ENCODE data around the gene MPZ. TPM values are rescaled to one million over a fixed set of nuclear protein-coding genes. Genes with fewer than 3 reads are reported as not detected.
"Not testable (repeated sequence)": the region's sequence is repeated elsewhere in the genome, so short reads cannot be mapped to it uniquely, and the experiment has no call there.

The MPZ gene
- total RNA-seq, 1 donor from 2014 or later: 0.45 TPM

DNA sequence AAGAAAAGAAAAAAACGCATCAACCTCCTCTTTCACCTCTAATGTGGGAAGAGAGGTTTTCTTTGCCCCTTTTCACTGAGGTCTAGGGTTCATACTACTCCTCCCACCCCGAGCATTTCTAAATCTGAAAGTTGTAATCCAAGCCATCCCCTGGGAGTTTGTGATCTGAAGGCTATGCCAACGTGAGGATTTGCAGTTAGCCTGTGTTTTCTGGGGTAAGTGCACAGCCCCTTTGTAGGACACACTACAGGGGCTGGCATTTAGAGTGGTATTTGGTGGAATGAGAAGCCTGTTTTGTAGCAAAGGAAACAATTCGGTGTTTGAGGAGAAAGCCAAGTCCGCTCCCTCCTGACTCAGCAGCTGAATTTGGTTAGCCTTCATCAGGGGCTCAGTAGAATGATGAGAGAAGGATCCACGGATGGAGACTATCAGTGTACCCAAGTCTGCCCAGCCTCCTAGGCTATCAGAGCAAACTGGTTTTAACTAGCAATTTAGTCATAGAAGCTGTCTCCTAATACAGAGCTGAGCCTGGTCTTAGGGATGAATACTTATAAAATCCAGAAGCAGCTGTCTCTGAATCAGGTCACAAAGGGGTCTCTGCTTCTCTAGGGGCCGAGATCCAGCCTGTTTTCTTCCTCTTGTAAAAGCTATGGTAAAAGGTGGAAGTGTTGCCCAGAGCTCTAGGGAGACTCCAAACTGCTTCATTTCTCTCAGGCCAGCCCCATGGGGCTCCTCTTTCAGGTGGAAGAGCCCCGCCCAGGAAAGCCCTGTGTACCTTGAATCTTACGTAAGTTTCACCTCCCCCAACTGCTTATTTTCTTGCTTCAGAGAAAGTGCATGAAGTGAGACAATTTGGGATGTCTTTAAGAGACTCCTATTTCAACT lies 49.1 kb downstream of the MPZ start:
- H3K4me3 Mint-ChIP-seq (ENCODE audit: unreplicated experiment): no peak overlapping the region

DNA sequence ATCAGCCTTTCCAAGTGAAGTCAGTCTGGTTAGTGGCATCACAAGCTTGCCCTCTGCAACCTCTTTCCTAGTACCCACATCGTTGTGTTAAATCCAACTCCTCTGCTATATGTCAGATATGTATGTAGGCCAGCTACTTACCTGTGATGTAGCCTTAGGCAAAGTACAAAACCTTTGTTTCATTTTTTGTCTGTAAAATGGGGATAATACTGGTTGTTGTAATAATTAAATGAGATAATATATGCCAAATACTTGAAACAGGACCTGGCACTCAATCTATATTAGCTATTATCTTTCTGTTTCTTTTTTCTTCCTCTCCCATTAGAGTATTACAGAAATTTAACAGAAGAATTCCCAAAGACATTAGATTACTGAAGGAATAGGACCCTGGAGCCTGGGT lies 50.0 kb downstream of the MPZ start:
- peaks cover 29% of the 10 kb centered on the region for H3K4me1 Mint-ChIP-seq (ENCODE audit: low read depth)
- no peak overlapping the region for H3K27ac Mint-ChIP-seq (ENCODE audit: unreplicated experiment)
- no peak for DNase-seq (ENCODE audit: low spot score)
- H3K36me3 Mint-ChIP-seq (ENCODE audit: low read depth): peaks cover 16% of the 10 kb centered on the region
- TF ChIP-seq, protein P1, sequence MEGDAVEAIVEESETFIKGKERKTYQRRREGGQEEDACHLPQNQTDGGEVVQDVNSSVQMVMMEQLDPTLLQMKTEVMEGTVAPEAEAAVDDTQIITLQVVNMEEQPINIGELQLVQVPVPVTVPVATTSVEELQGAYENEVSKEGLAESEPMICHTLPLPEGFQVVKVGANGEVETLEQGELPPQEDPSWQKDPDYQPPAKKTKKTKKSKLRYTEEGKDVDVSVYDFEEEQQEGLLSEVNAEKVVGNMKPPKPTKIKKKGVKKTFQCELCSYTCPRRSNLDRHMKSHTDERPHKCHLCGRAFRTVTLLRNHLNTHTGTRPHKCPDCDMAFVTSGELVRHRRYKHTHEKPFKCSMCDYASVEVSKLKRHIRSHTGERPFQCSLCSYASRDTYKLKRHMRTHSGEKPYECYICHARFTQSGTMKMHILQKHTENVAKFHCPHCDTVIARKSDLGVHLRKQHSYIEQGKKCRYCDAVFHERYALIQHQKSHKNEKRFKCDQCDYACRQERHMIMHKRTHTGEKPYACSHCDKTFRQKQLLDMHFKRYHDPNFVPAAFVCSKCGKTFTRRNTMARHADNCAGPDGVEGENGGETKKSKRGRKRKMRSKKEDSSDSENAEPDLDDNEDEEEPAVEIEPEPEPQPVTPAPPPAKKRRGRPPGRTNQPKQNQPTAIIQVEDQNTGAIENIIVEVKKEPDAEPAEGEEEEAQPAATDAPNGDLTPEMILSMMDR (IDR thresholded peaks at IDR 0.05): no peak
- peaks cover 25% of the 10 kb centered on the region for H3K9me3 Mint-ChIP-seq (ENCODE audit: low read depth)
- H3K27me3 Mint-ChIP-seq (ENCODE audit: low read depth): peaks cover 44% of the 10 kb centered on the region
- no peak overlapping the region for H3K4me3 Mint-ChIP-seq (ENCODE audit: unreplicated experiment)

More for the DNA sequence above, 49.1 kb downstream of the MPZ start:
- H3K27me3 Mint-ChIP-seq (ENCODE audit: low read depth): peaks cover 40% of the 10 kb centered on the region
- no peak for DNase-seq (ENCODE audit: low spot score)
- TF ChIP-seq, protein P1 (IDR thresholded peaks at IDR 0.05): no peak
- H3K36me3 Mint-ChIP-seq (ENCODE audit: low read depth): peaks cover 14% of the 10 kb centered on the region
- H3K9me3 Mint-ChIP-seq (ENCODE audit: low read depth): peaks cover 22% of the 10 kb centered on the region
- H3K27ac Mint-ChIP-seq (ENCODE audit: unreplicated experiment): peak overlapping the region; percentile 49
- peaks cover 29% of the 10 kb centered on the region for H3K4me1 Mint-ChIP-seq (ENCODE audit: low read depth)

DNA sequence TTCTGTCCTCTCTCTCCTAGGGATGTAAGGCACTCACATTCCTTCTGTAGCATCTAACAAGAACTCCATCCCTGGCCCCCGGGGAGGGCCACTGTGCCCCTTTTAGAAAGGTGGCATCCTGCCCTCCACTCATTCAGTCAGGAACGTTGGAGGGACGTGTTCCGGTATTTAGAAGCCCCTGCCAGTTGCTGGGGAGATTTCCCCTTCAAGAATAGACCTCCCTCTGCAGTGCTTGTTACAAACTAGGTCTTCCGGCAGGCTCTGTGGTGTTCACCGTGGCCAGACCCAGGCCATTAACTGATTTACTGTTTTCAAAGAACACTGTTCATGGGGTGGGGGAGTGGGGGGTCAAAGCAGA lies 50.4 kb downstream of the MPZ start:
- Mint-ChIP-seq H3K4me1 (ENCODE audit: low read depth) (peaks cover 29% of the 10 kb centered on the region), H3K27ac (ENCODE audit: unreplicated experiment) (no peak overlapping the region), H3K4me3 (ENCODE audit: unreplicated experiment) (peak overlapping the region; percentile 52), H3K27me3 (ENCODE audit: low read depth) (peaks cover 44% of the 10 kb centered on the region), H3K9me3 (ENCODE audit: low read depth) (peaks cover 25% of the 10 kb centered on the region), H3K36me3 (ENCODE audit: low read depth) (peaks cover 16% of the 10 kb centered on the region)
- TF ChIP-seq, protein P1 (IDR thresholded peaks at IDR 0.05): no peak
- DNase-seq (ENCODE audit: low spot score): no peak

DNA sequence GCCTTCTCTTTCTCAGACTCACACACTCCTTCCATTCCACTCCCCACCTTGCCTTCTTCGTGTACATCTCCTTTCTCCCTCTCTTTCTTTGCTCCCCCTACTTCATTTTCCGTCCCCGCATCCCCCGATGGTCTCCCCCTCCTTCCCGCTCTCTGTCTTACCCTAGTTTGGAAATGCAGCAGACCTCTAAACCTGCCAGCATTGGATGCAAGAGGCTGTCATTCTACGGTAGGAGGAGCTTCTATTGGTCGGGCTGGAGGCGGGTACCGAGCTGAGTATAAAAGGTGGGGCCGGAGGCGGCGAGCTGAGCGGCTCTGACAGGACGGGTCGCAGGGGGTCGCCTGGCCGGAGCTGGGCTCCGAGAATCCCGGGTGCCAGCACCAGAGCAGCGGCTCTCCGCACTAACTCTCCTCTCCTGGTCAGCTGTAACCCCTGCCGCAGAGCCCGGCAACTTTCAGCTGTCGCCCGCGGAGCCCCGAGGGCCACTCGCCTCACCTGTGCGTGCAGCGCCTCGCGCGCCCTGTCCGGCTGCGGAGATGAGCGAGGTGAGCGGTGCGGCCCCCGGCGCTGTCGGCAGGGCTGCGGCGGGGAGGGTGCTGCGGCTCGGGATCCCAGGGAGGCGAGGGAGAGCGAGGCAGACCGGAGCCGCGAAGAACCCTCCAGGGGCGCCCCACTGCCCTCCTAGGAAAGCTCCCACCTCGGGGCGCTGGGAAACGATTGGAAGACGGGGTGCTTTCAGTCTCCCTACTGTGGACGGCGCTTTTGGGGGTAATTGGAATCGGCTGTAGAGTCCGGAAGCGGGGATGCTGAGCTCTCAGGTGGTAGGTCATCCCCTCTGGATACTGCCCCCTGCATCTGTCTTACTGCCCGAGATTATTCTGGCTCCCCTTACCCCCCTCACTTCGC lies 51.1 kb downstream of the MPZ start, which contains the start of gene PCP4L1:
Gene PCP4L1 (plus strand): TSS at position 307 of the 906 bp plus-strand sequence. CDS start 230 bp downstream, at position 537.
- H3K27me3 Mint-ChIP-seq (ENCODE audit: low read depth): peaks cover 45% of the 10 kb centered on the region
- peaks cover 25% of the 10 kb centered on the region for H3K9me3 Mint-ChIP-seq (ENCODE audit: low read depth)
- no peak within 1 kb of the TSS for H3K27ac Mint-ChIP-seq (ENCODE audit: unreplicated experiment)
- peaks cover 29% of the 10 kb centered on the region for H3K4me1 Mint-ChIP-seq (ENCODE audit: low read depth)
- TF ChIP-seq, protein P1 (IDR thresholded peaks at IDR 0.05): peak; percentile 7
- no peak for DNase-seq (ENCODE audit: low spot score)
- H3K36me3 Mint-ChIP-seq (ENCODE audit: low read depth): peaks cover 16% of the 10 kb centered on the region
- H3K4me3 Mint-ChIP-seq (ENCODE audit: unreplicated experiment): peak within 1 kb of the TSS; percentile 52

DNA sequence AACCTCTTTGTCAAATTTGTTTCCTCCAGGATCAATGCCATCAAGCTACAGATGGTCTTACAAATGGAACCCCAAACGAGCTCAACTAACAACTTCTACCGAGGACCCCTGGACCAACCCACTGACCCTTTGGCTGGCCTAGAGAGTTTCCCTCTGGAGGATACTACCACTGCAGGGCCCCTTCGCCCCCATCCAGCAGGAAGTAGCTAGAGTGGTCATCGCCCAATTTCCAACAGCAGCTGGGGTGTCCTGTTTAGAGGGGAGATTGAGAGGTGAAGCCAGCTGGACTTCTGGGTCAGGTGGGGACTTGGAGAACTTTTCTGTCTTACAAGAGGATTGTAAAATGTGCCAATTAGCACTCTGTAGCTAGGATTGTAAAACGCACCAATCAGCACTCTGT lies 52.7 kb downstream of the MPZ start:
- peaks cover 16% of the 10 kb centered on the region for H3K36me3 Mint-ChIP-seq (ENCODE audit: low read depth)
- DNase-seq (ENCODE audit: low spot score); H3K27ac Mint-ChIP-seq (ENCODE audit: unreplicated experiment); H3K4me3 Mint-ChIP-seq (ENCODE audit: unreplicated experiment): not testable (repeated sequence)
- H3K27me3 Mint-ChIP-seq (ENCODE audit: low read depth): peaks cover 41% of the 10 kb centered on the region
- peaks cover 29% of the 10 kb centered on the region for H3K4me1 Mint-ChIP-seq (ENCODE audit: low read depth)
- peaks cover 25% of the 10 kb centered on the region for H3K9me3 Mint-ChIP-seq (ENCODE audit: low read depth)

DNA sequence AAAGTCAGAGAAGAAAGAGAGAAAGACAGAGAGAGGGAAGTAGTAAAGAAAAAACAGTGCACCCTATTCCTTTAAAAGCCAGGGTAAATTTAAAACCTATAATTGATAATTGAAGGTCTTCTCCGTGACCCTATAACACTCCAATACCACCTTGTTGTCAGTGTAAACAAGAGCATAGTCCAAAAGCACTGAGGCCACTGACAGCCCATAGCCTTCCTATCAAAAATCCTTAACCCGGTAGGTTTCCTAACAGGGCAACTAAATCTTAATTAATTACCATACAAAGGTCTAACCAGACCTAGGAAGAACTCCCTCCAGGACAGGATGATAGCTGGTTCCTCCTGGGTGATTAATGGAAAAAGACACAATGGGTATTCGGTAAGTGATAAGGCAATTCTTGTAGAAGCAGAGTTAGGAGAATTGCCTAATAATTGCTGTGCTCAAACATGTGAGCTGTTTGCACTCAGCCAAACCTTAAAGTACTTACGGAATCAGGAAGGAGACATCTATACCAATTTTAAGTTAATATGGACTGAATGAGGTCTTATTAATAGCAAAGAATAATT lies 53.7 kb downstream of the MPZ start:
- Mint-ChIP-seq H3K36me3 (ENCODE audit: low read depth) (peaks cover 16% of the 10 kb centered on the region), H3K9me3 (ENCODE audit: low read depth) (peaks cover 25% of the 10 kb centered on the region), H3K4me1 (ENCODE audit: low read depth) (peaks cover 20% of the 10 kb centered on the region), H3K27me3 (ENCODE audit: low read depth) (peaks cover 37% of the 10 kb centered on the region)
- not testable (repeated sequence) for H3K27ac Mint-ChIP-seq (ENCODE audit: unreplicated experiment); H3K4me3 Mint-ChIP-seq (ENCODE audit: unreplicated experiment); DNase-seq (ENCODE audit: low spot score)

DNA sequence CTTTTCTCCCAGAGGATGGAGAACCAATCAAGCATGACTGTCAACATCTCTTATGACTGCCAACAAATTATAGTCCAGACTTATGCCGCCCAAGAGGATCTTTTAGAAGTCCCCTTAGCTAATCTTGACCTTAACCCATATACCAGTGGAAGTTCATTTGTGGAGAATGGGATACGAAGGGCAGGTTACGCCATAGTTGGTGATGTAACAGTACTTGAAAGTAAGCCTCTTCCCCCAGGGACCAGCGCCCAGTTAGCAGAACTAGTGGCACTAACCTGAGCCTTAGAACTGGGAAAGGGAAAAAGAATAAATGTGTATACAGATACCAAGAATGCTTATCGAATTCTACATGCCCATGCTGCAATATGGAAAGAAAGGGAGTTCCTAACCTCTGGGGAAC lies 54.5 kb downstream of the MPZ start:
- peaks cover 16% of the 10 kb centered on the region for H3K4me1 Mint-ChIP-seq (ENCODE audit: low read depth)
- not testable (repeated sequence) for H3K27ac Mint-ChIP-seq (ENCODE audit: unreplicated experiment)

More for the DNA sequence above, 54.5 kb downstream of the MPZ start:
- H3K36me3 Mint-ChIP-seq (ENCODE audit: low read depth): peaks cover 16% of the 10 kb centered on the region
- not testable (repeated sequence) for DNase-seq (ENCODE audit: low spot score); H3K4me3 Mint-ChIP-seq (ENCODE audit: unreplicated experiment)
- peaks cover 25% of the 10 kb centered on the region for H3K9me3 Mint-ChIP-seq (ENCODE audit: low read depth)
- H3K27me3 Mint-ChIP-seq (ENCODE audit: low read depth): peaks cover 31% of the 10 kb centered on the region
